Caco-2 (cell line): ENCODE measurements around the gene CERS6. TPM values are rescaled to one million over a fixed set of nuclear protein-coding genes. Genes with fewer than 3 reads are reported as not detected.

Experiments
- BruUV-seq: library from RNA; stranded (reverse); fragments of 400-500 nt; replicated peaks from 2 replicates; lab custom pipeline; 2021; lab: Mats Ljungman, UMichigan
- CTCF ChIA-PET: fragments of 300-600 bp; sonication (Branson Sonifier 250); formaldehyde crosslinking; loops from one replicate; lab custom pipeline; 2022; ENCODE audit warnings: antibody characterized with exemption; lab: Charles Lee
- POLR2A ChIA-PET: fragments of 300-600 bp; sonication (Branson Sonifier 250); formaldehyde crosslinking; loops from one replicate; lab custom pipeline; 2022; ENCODE audit warnings: antibody characterized with exemption; lab: Charles Lee
- DNase-seq, 2 experiments: peaks; one replicate each; pipeline versions ENCODE4 v3.0.0 to v3.0.0-alpha.2; 2020 to 2022
- H3K27me3 ChIP-seq: replicated peaks from 2 replicates; pipeline ENCODE4 v1.6.0; 2011; ENCODE audit warnings: low read length; ENCODE audit not compliant: control insufficient read depth, insufficient read depth
- H3K36me3 ChIP-seq: 2 replicates; pipeline ENCODE4 v1.5.1; 2011; ENCODE audit warnings: low read length; ENCODE audit not compliant: control insufficient read depth, insufficient read depth
- H3K4me1 ChIP-seq: fragments of 250-450 bp; sonication (Bioruptor Pico); 2 replicates; pipeline ENCODE4 v1.5.1; 2020; ENCODE audit warnings: mild to moderate bottlenecking
- H3K4me3 ChIP-seq: 2 replicates; pipeline ENCODE4 v1.5.1; 2011; ENCODE audit warnings: low read depth, mild to moderate bottlenecking, control low read depth, low read length
- H3K9me3 ChIP-seq: fragments of 250-450 bp; sonication (Bioruptor Pico); 2 replicates; pipeline ENCODE4 v1.5.1; 2020; ENCODE audit warnings: mild to moderate bottlenecking, moderate library complexity
- H3K27ac Mint-ChIP-seq: one replicate; pipeline ENCODE4 v1.8.0; 2022; ENCODE audit warnings: mixed read lengths; ENCODE audit not compliant: unreplicated experiment
- H3K27me3 Mint-ChIP-seq: one replicate; pipeline ENCODE4 v1.8.0; 2022; ENCODE audit warnings: mixed read lengths; ENCODE audit not compliant: insufficient read depth, unreplicated experiment
- H3K36me3 Mint-ChIP-seq: one replicate; pipeline ENCODE4 v1.8.0; 2022; ENCODE audit warnings: mild to moderate bottlenecking, mixed read lengths; ENCODE audit not compliant: insufficient read depth, unreplicated experiment
- H3K4me1 Mint-ChIP-seq: one replicate; pipeline ENCODE4 v1.8.0; 2022; ENCODE audit warnings: low read depth, mixed read lengths; ENCODE audit not compliant: unreplicated experiment
- H3K4me3 Mint-ChIP-seq: one replicate; pipeline ENCODE4 v1.8.0; 2022; ENCODE audit warnings: mild to moderate bottlenecking, moderate library complexity, mixed read lengths; ENCODE audit not compliant: unreplicated experiment
- H3K9me3 Mint-ChIP-seq: one replicate; pipeline ENCODE4 v1.8.0; 2022; ENCODE audit warnings: mixed read lengths; ENCODE audit not compliant: unreplicated experiment
- CTCF ChIP-seq, 2 experiments: fragments of 200-600 bp in 1 of 2; IDR thresholded peaks; 1 replicate in 1 of 2; 2 replicates in 1 of 2; pipeline versions ENCODE4 v1.5.1 to v1.8.0; 2011 to 2022; ENCODE audit warnings: antibody characterized with exemption in 1 of 2, control low read depth in 1 of 2, inconsistent platforms in 1 of 2, low read depth in 1 of 2, low read length in 1 of 2, mild to moderate bottlenecking in 1 of 2, moderate library complexity in 1 of 2; ENCODE audit not compliant: insufficient read depth in 1 of 2, severe bottlenecking in 1 of 2, unreplicated experiment in 1 of 2
- intact Hi-C: fragments of 100-400 bp; cut with micrococcal nuclease; formaldehyde crosslinking; loops from one replicate; pipeline ENCODE4 v1.10.0; 2022; ENCODE audit not compliant: unreplicated experiment
- total RNA-seq: library from RNA; stranded (reverse); gene quantifications from 2 replicates; pipeline ENCODE4 v1.2.3, GENCODE V29; 2022

Gene CERS6
- total RNA-seq, 1 experiment from 2014 or later: 32.7 TPM

GRCh38 chr2:168669151-168669550 is 213.1 kb downstream of the CERS6 start:
- no TSS peak for BruUV-seq
- H3K36me3 ChIP-seq: no peaks in the 10 kb centered on the region
- Mint-ChIP-seq H3K4me1 (no peaks in the 10 kb centered on the region), H3K27me3 (no peaks in the 10 kb centered on the region), H3K4me3 (no peak overlapping the region), H3K27ac (no peak overlapping the region), H3K9me3 (no peaks in the 10 kb centered on the region), H3K36me3 (peaks cover 7% of the 10 kb centered on the region)
- intact Hi-C loops: no loop called here
- H3K4me3 ChIP-seq: no peak overlapping the region
- POLR2A ChIA-PET: no interaction called here
- CTCF ChIA-PET: no interaction called here
- no peaks in the 10 kb centered on the region for H3K4me1 ChIP-seq
- DNase-seq: no peak
- no peaks in the 10 kb centered on the region for H3K9me3 ChIP-seq
- no peak for TF ChIP-seq CTCF (IDR thresholded peaks at IDR 0.05; ENCODE audit: insufficient read depth in 1 of 2, low read depth in 1 of 2, low read length in 1 of 2, severe bottlenecking in 1 of 2, unreplicated experiment in 1 of 2)
- H3K27me3 ChIP-seq: no peaks in the 10 kb centered on the region

GRCh38 chr2:168670478-168670877 is 214.4 kb downstream of the CERS6 start:
- H3K36me3 ChIP-seq: no peaks in the 10 kb centered on the region
- Mint-ChIP-seq H3K27me3 (no peaks in the 10 kb centered on the region), H3K27ac (no peak overlapping the region), H3K4me1 (no peaks in the 10 kb centered on the region), H3K36me3 (peaks cover 7% of the 10 kb centered on the region), H3K9me3 (no peaks in the 10 kb centered on the region), H3K4me3 (no peak overlapping the region)
- intact Hi-C loops: no loop called here
- DNase-seq: no peak
- POLR2A ChIA-PET: no interaction called here
- CTCF ChIA-PET: no interaction called here
- H3K27me3 ChIP-seq: no peaks in the 10 kb centered on the region
- no TSS peak for BruUV-seq
- H3K4me1 ChIP-seq: no peaks in the 10 kb centered on the region
- no peaks in the 10 kb centered on the region for H3K9me3 ChIP-seq
- no peak overlapping the region for H3K4me3 ChIP-seq
- no peak for TF ChIP-seq CTCF (IDR thresholded peaks at IDR 0.05; ENCODE audit: insufficient read depth in 1 of 2, low read depth in 1 of 2, low read length in 1 of 2, severe bottlenecking in 1 of 2, unreplicated experiment in 1 of 2)

DNA sequence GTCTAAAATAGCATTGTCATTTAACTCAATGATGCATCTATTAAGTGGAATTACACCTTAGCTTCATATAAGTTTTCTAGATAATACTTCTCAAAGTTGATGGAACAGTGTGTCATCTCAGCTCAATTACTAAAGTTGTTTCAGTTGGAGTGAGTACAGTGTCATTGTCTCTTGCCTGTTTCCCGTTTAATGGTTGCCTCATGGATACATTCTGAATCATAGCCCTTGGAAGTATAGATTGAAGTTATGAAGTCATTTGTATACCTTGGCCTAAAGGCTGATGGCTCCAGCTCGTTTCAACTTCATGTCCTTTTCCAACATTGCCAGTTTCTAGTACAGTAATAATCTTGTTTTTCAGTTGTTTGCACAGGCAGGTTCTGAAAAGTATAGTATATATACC is 215.9 kb downstream of the CERS6 start:
- H3K36me3 ChIP-seq: no peaks in the 10 kb centered on the region
- H3K27me3 Mint-ChIP-seq: no peaks in the 10 kb centered on the region
- no peak overlapping the region for H3K4me3 ChIP-seq
- H3K36me3 Mint-ChIP-seq: peaks cover 8% of the 10 kb centered on the region
- no peaks in the 10 kb centered on the region for H3K9me3 Mint-ChIP-seq
- H3K4me3 Mint-ChIP-seq: no peak overlapping the region
- no peaks in the 10 kb centered on the region for H3K4me1 ChIP-seq
- H3K27me3 ChIP-seq: no peaks in the 10 kb centered on the region
- intact Hi-C loops: no loop called here
- no peaks in the 10 kb centered on the region for H3K4me1 Mint-ChIP-seq
- TF ChIP-seq CTCF (IDR thresholded peaks at IDR 0.05; ENCODE audit: insufficient read depth in 1 of 2, low read depth in 1 of 2, low read length in 1 of 2, severe bottlenecking in 1 of 2, unreplicated experiment in 1 of 2): no peak
- CTCF ChIA-PET: no interaction called here
- no peak overlapping the region for H3K27ac Mint-ChIP-seq
- no peaks in the 10 kb centered on the region for H3K9me3 ChIP-seq
- DNase-seq: no peak
- no TSS peak for BruUV-seq
- POLR2A ChIA-PET: no interaction called here
